Right atrium auricular region (tissue), 2 donors: ENCODE results near the gene CCL25. TPM values are rescaled to one million over a fixed set of nuclear protein-coding genes. Genes with fewer than 3 reads are reported as not detected.

ENCODE experiments used
- DNase-seq: peaks from one replicate; pipeline ENCODE4 v3.0.0-alpha.2; 2019; ENCODE audit warnings: low spot score
- H3K27ac ChIP-seq, 2 donors: fragments of 200-600 bp; sonication (generic); 1 replicate in 1 of 2; 2 replicates in 1 of 2; pipeline ENCODE4 v1.5.1; 2016 to 2019
- H3K27me3 ChIP-seq, 2 donors: fragments of 200-600 bp; sonication (generic); one replicate each; pipeline versions ENCODE4 v1.5.1 to v1.6.0; 2017 to 2019
- H3K36me3 ChIP-seq: fragments of 200-600 bp; sonication (generic); one replicate; pipeline ENCODE4 v1.5.1; 2016
- H3K4me1 ChIP-seq, 2 donors: fragments of 200-600 bp; sonication (generic); one replicate each; pipeline versions ENCODE4 v1.5.1 to v1.6.0; 2017 to 2019
- H3K4me3 ChIP-seq, 2 donors: fragments of 200-600 bp; sonication (generic); 1 replicate in 1 of 2; 2 replicates in 1 of 2; pipeline ENCODE4 v1.5.1; 2017 to 2019; ENCODE audit warnings: mild to moderate bottlenecking in 1 of 2, moderate library complexity in 1 of 2
- H3K9me3 ChIP-seq, 2 donors: fragments of 200-600 bp; sonication (generic); one replicate each; pipeline ENCODE4 v1.5.1; 2019
- CTCF ChIP-seq, 2 donors: fragments of 200-600 bp; sonication (generic); IDR thresholded peaks; one replicate each; pipeline ENCODE4 v1.5.1; 2019; ENCODE audit warnings: antibody characterized with exemption in 2 of 2
- total RNA-seq, 2 donors: library from RNA; depleted of rRNA; stranded (reverse); fragments of >200 nt; gene quantifications; one replicate each; pipeline ENCODE4 v1.1.0, GENCODE V29; 2016

CCL25 gene
- total RNA-seq, 2 donors from 2014 or later: not detected

DNA sequence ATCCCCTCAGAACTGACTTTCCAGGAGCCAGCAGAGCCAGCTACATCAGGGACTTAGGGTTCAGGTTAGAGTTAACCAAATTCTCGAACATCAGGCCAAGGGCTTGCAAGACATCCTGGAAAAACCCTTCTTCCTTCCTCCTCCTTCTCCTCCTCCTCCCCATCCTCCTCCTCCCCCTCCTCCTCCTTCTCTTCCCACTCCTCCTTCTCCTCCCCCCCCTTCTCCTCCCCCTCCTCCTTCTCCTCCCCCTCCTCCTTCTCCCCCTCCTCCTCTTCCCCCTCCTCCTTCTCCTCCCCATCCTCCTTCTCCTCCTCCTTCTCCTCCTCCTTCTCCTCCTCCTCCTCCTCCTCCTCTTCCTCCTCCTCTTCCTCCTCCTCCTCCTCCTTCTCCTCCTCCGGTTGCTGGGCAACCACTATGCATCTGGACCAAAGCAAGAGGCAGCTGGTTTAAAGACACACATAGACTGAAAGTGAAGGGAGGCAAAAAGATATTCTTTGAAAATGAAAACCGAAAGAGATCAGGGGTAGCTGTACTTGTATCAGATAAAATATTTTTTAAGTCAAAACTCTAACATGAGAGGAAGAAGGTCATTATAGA lies 5.9 kb upstream of the CCL25 start:
- H3K27me3 ChIP-seq: no peaks in the 10 kb centered on the region
- H3K4me1 ChIP-seq: peaks cover 0 to 11% of the 10 kb centered on the region in 2 donors
- no peak for DNase-seq
- H3K4me3 ChIP-seq: no peak overlapping the region
- no peak for TF ChIP-seq CTCF (IDR thresholded peaks at IDR 0.05)
- H3K9me3 ChIP-seq: no peaks in the 10 kb centered on the region
- no peaks in the 10 kb centered on the region for H3K36me3 ChIP-seq
- H3K27ac ChIP-seq: no peak overlapping the region

DNA sequence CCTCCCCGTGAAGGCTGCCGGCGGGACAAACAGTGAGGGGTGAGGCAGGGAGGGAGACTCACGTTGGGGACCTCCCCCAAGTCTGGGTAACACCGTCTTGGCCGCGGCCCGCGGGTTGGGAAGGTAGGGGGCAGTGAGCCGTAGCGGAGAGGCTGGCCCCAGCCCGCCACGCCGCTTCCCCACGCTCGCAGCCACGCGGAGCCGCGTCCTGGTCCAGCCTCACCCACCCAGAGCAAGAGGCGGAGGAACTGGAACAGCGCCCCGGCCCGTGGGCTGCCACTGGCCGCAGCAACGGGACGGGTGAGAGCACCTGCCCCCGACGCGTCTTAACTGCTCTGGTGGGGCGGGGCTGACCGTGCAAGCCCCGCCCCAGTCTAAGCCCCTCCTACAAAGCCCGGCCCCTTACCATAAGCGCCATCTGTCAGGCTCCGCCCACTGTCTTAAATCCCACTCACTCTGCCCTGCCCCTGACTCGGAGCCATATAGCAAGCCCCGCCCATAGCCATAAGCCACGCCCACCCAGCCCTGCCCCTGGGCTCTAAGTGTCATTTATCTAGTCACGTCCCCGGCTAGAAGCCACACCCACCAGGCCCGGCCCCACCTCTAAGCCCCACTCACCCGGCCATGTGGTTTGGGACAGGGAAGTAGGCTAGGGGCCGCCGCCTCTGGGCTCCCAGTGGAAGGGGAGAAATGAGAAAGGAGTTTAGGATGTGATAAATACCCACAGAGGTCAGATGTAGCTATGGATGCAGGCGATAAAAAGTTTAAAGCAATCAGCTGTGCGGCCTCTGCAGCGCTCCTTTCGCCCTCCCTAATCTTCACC lies 2.1 kb upstream of the CCL25 start:
- peak; percentile 78 for DNase-seq
- no peak overlapping the region for H3K27ac ChIP-seq
- peaks cover 0 to 11% of the 10 kb centered on the region in 2 donors for H3K4me1 ChIP-seq
- no peaks in the 10 kb centered on the region for H3K27me3 ChIP-seq
- no peaks in the 10 kb centered on the region for H3K36me3 ChIP-seq
- H3K4me3 ChIP-seq: peak overlapping the region in 1 of 2 donors; percentile 37
- no peaks in the 10 kb centered on the region for H3K9me3 ChIP-seq
- TF ChIP-seq CTCF (IDR thresholded peaks at IDR 0.05): no peak

GRCh38 chr19:8054169-8054568 lies 1.6 kb downstream of the CCL25 start:
- peaks cover 0 to 11% of the 10 kb centered on the region in 2 donors for H3K4me1 ChIP-seq
- no peak overlapping the region for H3K27ac ChIP-seq
- H3K9me3 ChIP-seq: no peaks in the 10 kb centered on the region
- H3K27me3 ChIP-seq: no peaks in the 10 kb centered on the region
- no peak overlapping the region for H3K4me3 ChIP-seq
- no peak for TF ChIP-seq CTCF (IDR thresholded peaks at IDR 0.05)
- no peak for DNase-seq
- no peaks in the 10 kb centered on the region for H3K36me3 ChIP-seq

GRCh38 chr19:8056533-8056932 lies 4.0 kb downstream of the CCL25 start:
- no peak for TF ChIP-seq CTCF (IDR thresholded peaks at IDR 0.05)
- Histone ChIP-seq H3K27ac (no peak overlapping the region), H3K27me3 (no peaks in the 10 kb centered on the region), H3K9me3 (no peaks in the 10 kb centered on the region), H3K36me3 (no peaks in the 10 kb centered on the region), H3K4me1 (no peaks in the 10 kb centered on the region), H3K4me3 (no peak overlapping the region)
- DNase-seq: no peak

DNA sequence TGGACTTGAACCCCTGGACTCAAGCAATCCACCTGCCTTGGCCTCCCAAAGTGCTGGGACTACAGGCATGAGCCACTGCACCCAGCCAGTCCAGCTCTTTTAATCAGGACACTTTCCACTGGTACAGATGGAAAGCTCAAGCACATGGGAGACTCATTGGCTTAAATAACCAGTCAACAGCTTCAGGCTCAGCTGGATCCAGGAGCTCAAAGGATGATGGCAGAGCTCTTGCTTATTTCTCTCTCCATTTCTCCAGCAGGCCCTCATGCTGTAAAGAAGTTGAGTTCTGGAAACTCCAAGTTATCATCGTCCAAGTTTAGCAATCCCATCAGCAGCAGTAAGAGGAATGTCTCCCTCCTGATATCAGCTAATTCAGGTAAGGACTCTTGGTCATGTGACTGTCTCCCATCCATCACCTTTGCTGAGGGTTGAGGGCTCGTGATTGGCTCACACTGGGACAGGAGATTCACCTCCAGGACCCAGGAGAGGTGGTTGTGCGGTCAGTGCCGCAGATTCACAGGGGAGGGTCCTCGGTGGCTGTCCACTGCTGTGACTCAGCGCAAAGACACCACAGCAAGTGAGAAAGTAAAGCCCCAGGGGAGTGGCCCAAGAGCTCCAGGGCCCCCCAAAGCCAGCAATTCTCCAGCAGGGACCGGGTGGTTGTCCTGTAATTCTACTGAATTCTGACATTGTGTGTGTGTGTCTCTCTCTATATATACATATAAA lies 5.1 kb downstream of the CCL25 start:
- no peaks in the 10 kb centered on the region for H3K36me3 ChIP-seq
- no peaks in the 10 kb centered on the region for H3K27me3 ChIP-seq
- H3K4me3 ChIP-seq: no peak overlapping the region
- no peaks in the 10 kb centered on the region for H3K9me3 ChIP-seq
- no peaks in the 10 kb centered on the region for H3K4me1 ChIP-seq
- no peak for TF ChIP-seq CTCF (IDR thresholded peaks at IDR 0.05)
- DNase-seq: no peak
- H3K27ac ChIP-seq: no peak overlapping the region
